Measurements from ENCODE around the gene HKDC1. TPM values are rescaled to one million over a fixed set of nuclear protein-coding genes. Genes with fewer than 3 reads are reported as not detected.

The HKDC1 gene
- total RNA-seq, 1 donor from 2014 or later: 0.09 TPM

DNA sequence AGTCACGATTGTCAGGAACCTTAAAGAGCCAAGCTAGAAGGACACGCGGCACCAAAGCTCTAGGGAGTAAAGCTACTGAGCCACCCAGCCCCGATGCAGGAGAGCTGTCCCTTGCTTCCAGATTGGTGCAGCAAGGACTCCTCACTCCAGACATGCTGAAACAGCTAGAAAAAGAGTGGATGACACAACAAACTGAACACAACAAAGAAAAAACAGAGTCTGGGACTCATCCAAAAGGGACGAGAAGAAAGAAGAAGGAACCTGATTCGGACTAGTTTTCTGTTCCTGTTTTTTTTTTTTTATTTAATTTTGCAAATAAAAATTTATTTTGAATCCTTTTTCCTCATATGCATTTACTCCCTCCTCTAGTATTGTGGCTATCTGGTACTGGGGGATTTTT is 11.4 kb upstream of the HKDC1 start:
- peak overlapping the region; percentile 49 for H3K27ac Mint-ChIP-seq
- H3K27me3 Mint-ChIP-seq (ENCODE audit: low read depth): no peaks in the 10 kb centered on the region
- H3K36me3 Mint-ChIP-seq (ENCODE audit: low read depth): peaks cover 50% of the 10 kb centered on the region
- no peak overlapping the region for H3K4me3 Mint-ChIP-seq (ENCODE audit: low read depth)
- DNase-seq (ENCODE audit: low spot score): no peak
- no peaks in the 10 kb centered on the region for H3K9me3 Mint-ChIP-seq
- peaks cover 58% of the 10 kb centered on the region for H3K4me1 Mint-ChIP-seq (ENCODE audit: low read depth)
- intact Hi-C loops (cut with micrococcal nuclease): no loop called here

DNA sequence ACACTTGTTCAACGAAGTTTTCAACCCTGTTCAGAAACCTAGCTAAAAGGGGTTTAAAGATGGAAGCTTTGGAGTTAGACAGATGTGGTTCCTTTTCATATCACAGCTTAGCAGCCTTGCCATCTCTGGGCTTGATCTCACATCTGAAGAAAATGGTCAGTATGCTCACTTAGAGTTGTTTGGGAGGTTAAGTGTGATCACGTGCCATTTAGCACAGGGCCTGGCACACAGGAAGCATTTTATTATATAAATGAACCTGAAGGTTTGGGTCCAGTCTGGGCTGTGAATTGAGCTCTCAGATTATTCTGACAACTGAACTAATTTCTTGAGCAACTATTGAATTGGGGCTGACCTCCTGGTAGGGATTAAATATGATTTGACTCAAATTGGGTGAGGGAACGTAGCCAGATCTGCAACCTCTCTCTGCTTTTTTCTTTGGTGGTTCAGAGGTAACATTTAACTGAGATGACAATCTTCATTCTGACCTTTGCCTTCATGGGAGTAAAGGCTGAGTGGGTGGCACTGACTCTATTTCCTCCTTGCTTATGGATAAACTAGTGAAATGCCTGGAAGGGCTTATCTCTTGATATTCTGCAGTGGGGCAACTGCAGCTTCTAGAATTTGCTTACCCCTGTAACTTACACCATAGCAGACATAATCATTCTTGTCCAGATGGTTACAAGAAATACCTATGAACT is 10.2 kb upstream of the HKDC1 start:
- Mint-ChIP-seq H3K9me3 (peaks cover 5% of the 10 kb centered on the region), H3K27me3 (ENCODE audit: low read depth) (no peaks in the 10 kb centered on the region), H3K36me3 (ENCODE audit: low read depth) (peaks cover 51% of the 10 kb centered on the region), H3K27ac (peak overlapping the region; percentile 49), H3K4me1 (ENCODE audit: low read depth) (peaks cover 63% of the 10 kb centered on the region), H3K4me3 (ENCODE audit: low read depth) (no peak overlapping the region)
- intact Hi-C loops (cut with micrococcal nuclease): no loop called here
- no peak for DNase-seq (ENCODE audit: low spot score)

- DNase-seq (ENCODE audit: low spot score): no peak
- H3K27me3 Mint-ChIP-seq (ENCODE audit: low read depth): no peaks in the 10 kb centered on the region
- intact Hi-C loops (cut with micrococcal nuclease): no loop called here
- H3K36me3 Mint-ChIP-seq (ENCODE audit: low read depth): peaks cover 41% of the 10 kb centered on the region
- no peak overlapping the region for H3K27ac Mint-ChIP-seq
- H3K4me1 Mint-ChIP-seq (ENCODE audit: low read depth): peaks cover 66% of the 10 kb centered on the region
- H3K4me3 Mint-ChIP-seq (ENCODE audit: low read depth): no peak overlapping the region
- peaks cover 5% of the 10 kb centered on the region for H3K9me3 Mint-ChIP-seq
Observed at GRCh38 chr10:69211104-69211503, 9.0 kb upstream of the HKDC1 start.

GRCh38 chr10:69211524-69211923 is 8.6 kb upstream of the HKDC1 start:
- peaks cover 64% of the 10 kb centered on the region for H3K4me1 Mint-ChIP-seq (ENCODE audit: low read depth)
- H3K27ac Mint-ChIP-seq: no peak overlapping the region

DNA sequence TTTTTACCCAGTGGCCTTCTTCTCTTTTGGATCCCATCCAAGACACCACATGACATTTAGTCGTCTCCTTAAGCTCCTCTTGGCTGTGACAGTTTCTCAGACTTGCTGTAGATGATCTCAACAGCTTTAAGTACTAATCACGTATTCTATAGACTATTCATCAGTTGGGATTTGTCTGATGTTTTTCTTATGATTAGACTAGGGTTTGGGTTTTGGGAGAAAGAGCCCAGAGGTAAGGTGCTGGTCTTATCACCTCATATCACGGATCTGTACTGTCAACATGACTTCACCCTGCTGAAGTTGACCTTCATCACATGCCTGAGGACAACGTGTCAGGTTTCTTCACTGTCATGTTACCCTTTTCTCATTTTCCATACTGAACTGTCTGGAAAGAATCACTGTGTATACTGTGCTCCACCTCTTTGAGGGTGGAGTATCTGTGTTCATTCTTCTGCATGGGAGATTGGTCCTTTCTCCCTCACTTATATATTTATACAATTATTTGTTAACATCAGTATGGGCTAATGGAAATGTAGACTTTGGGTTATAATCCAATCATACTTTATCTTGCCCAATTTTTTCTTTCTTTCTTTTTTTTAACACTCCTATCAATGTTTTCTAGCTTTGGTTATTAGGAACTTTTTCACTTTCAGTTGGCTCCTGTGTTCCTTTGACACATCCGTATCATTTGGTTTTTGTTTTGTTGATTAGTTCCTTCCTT is 6.4 kb upstream of the HKDC1 start:
- Mint-ChIP-seq H3K4me3 (ENCODE audit: low read depth) (no peak overlapping the region), H3K9me3 (peaks cover 5% of the 10 kb centered on the region), H3K27ac (no peak overlapping the region), H3K27me3 (ENCODE audit: low read depth) (no peaks in the 10 kb centered on the region), H3K36me3 (ENCODE audit: low read depth) (peaks cover 15% of the 10 kb centered on the region), H3K4me1 (ENCODE audit: low read depth) (peaks cover 61% of the 10 kb centered on the region)
- intact Hi-C loops (cut with micrococcal nuclease): no loop called here
- DNase-seq (ENCODE audit: low spot score): no peak

More at GRCh38 chr10:69211524-69211923, 8.6 kb upstream of the HKDC1 start:
- H3K4me3 Mint-ChIP-seq (ENCODE audit: low read depth): no peak overlapping the region
- H3K36me3 Mint-ChIP-seq (ENCODE audit: low read depth): peaks cover 37% of the 10 kb centered on the region
- no peak for DNase-seq (ENCODE audit: low spot score)
- peaks cover 5% of the 10 kb centered on the region for H3K9me3 Mint-ChIP-seq
- no peaks in the 10 kb centered on the region for H3K27me3 Mint-ChIP-seq (ENCODE audit: low read depth)
- intact Hi-C loops (cut with micrococcal nuclease): no loop called here

DNA sequence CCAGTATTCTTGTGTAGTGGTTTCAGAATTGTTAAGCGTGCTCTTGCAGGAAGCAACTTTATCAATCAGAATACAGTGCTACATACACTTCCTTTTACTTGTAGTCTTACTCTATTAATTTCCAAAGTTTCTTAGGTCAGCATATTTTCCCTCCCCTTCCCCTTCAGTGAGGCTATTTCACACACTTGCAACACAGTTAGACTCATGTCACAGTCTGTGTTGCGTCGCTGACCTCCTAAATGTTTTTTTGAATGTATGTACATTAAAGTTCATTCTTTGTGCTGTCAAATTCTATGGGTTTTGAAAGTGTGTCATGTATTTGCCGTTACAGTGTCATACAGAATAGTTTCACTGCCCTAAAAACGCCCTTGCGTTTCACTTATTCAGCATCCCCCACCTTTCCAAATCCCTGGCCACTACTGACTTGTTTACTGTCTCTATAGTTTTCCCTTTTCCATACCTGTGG is 5.4 kb upstream of the HKDC1 start:
- H3K36me3 Mint-ChIP-seq (ENCODE audit: low read depth): peaks cover 7% of the 10 kb centered on the region
- peaks cover 5% of the 10 kb centered on the region for H3K9me3 Mint-ChIP-seq
- no peak overlapping the region for H3K4me3 Mint-ChIP-seq (ENCODE audit: low read depth)
- H3K4me1 Mint-ChIP-seq (ENCODE audit: low read depth): peaks cover 53% of the 10 kb centered on the region
- DNase-seq (ENCODE audit: low spot score): no peak
- peak overlapping the region; percentile 55 for H3K27ac Mint-ChIP-seq
- intact Hi-C loops (cut with micrococcal nuclease): no loop called here
- no peaks in the 10 kb centered on the region for H3K27me3 Mint-ChIP-seq (ENCODE audit: low read depth)

GRCh38 chr10:69215405-69216171 is 4.5 kb upstream of the HKDC1 start:
- Mint-ChIP-seq H3K4me1 (ENCODE audit: low read depth) (peaks cover 44% of the 10 kb centered on the region), H3K27me3 (ENCODE audit: low read depth) (no peaks in the 10 kb centered on the region), H3K4me3 (ENCODE audit: low read depth) (peak overlapping the region; percentile 28), H3K9me3 (peaks cover 5% of the 10 kb centered on the region), H3K36me3 (ENCODE audit: low read depth) (peaks cover 3% of the 10 kb centered on the region), H3K27ac (peak overlapping the region; percentile 77)
- intact Hi-C loops (cut with micrococcal nuclease): no loop called here
- no peak for DNase-seq (ENCODE audit: low spot score)

DNA sequence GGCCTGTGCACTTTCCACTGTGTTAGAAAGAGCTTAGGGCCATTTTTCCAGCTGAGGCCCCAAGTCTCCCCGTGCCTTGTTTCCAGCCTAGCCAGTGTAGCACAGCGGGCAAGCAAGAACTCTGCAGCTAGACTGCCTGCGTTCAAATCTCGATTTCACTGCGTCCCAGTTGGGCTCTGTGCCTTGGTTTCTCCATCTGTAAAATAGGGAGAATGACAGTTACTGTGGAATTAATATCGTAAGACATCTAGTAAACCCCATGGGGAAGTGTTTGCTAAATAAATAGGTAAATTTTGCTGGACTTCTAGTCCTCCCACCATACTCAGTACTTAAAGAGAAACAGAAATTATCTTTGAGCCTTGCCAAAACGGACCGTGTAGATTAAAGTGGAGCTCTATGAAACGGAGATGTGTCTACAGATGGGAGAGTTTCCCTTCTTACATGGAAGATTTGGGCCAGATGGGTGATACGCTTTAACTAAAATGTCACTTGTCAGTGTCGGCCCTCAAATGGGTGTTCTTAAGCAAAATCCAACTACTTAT is 3.5 kb upstream of the HKDC1 start:
- H3K9me3 Mint-ChIP-seq: peaks cover 5% of the 10 kb centered on the region
- intact Hi-C loops (cut with micrococcal nuclease): no loop called here
- H3K27me3 Mint-ChIP-seq (ENCODE audit: low read depth): no peaks in the 10 kb centered on the region
- no peak overlapping the region for H3K4me3 Mint-ChIP-seq (ENCODE audit: low read depth)
- H3K4me1 Mint-ChIP-seq (ENCODE audit: low read depth): peaks cover 40% of the 10 kb centered on the region
- peaks cover 3% of the 10 kb centered on the region for H3K36me3 Mint-ChIP-seq (ENCODE audit: low read depth)
- H3K27ac Mint-ChIP-seq: no peak overlapping the region
- DNase-seq (ENCODE audit: low spot score): no peak

GRCh38 chr10:69217119-69217754 is 2.9 kb upstream of the HKDC1 start:
- peaks cover 42% of the 10 kb centered on the region for H3K4me1 Mint-ChIP-seq (ENCODE audit: low read depth)

DNA sequence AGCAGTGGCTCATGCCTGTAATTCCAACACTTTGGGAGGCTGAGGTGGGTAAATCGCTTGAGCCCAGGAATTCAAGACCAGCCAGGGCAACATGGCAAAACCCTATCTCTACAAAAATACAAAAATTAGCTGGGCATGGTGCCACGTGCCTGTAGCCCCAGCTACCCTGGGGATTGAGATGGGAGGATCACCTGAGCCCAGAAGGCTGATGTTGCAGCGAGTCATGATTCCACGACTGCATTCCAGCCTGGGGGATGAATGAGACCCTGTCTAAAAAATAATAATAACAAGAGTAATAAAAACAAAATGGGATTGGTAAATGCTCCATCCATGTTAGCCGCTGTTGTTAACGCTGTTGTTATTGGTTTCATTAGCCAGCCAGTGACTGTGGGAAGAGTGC is 1.3 kb upstream of the HKDC1 start:
- H3K9me3 Mint-ChIP-seq: peaks cover 5% of the 10 kb centered on the region
- no peak for DNase-seq (ENCODE audit: low spot score)
- no peak overlapping the region for H3K4me3 Mint-ChIP-seq (ENCODE audit: low read depth)
- intact Hi-C loops (cut with micrococcal nuclease): no loop called here
- no peak overlapping the region for H3K27ac Mint-ChIP-seq
- H3K4me1 Mint-ChIP-seq (ENCODE audit: low read depth): peaks cover 47% of the 10 kb centered on the region
- no peaks in the 10 kb centered on the region for H3K27me3 Mint-ChIP-seq (ENCODE audit: low read depth)
- peaks cover 3% of the 10 kb centered on the region for H3K36me3 Mint-ChIP-seq (ENCODE audit: low read depth)

More at GRCh38 chr10:69217119-69217754, 2.9 kb upstream of the HKDC1 start:
- no peak overlapping the region for H3K27ac Mint-ChIP-seq
- no peak overlapping the region for H3K4me3 Mint-ChIP-seq (ENCODE audit: low read depth)
- no peak for DNase-seq (ENCODE audit: low spot score)
- no peaks in the 10 kb centered on the region for H3K27me3 Mint-ChIP-seq (ENCODE audit: low read depth)
- intact Hi-C loops (cut with micrococcal nuclease): no loop called here
- peaks cover 5% of the 10 kb centered on the region for H3K9me3 Mint-ChIP-seq
- H3K36me3 Mint-ChIP-seq (ENCODE audit: low read depth): peaks cover 3% of the 10 kb centered on the region

- Mint-ChIP-seq H3K36me3 (ENCODE audit: low read depth) (no peaks in the 10 kb centered on the region), H3K27ac (peak overlapping the region; percentile 75), H3K27me3 (ENCODE audit: low read depth) (no peaks in the 10 kb centered on the region), H3K4me3 (ENCODE audit: low read depth) (no peak overlapping the region), H3K4me1 (ENCODE audit: low read depth) (peaks cover 47% of the 10 kb centered on the region), H3K9me3 (no peaks in the 10 kb centered on the region)
- intact Hi-C loops (cut with micrococcal nuclease): loop anchor here (5.0 to 10.0 kb wide), 3 partner anchors 96 to 223 kb away; partner anchors contain the start of gene VPS26A
- DNase-seq (ENCODE audit: low spot score): no peak
Observed at GRCh38 chr10:69220507-69220906, 375 bp downstream of the HKDC1 start.
